AG04450 (cell line): ENCODE measurements around the gene MAPK14. TPM values are rescaled to one million over a fixed set of nuclear protein-coding genes. Genes with fewer than 3 reads are reported as not detected.

Experiments
- CTCF ChIA-PET: fragments of 300-600, 350-600 bp; formaldehyde crosslinking; extraction: SDS; loops from one replicate; lab custom pipeline; 2022; ENCODE audit warnings: antibody characterized with exemption, inconsistent platforms; lab: Charles Lee
- POLR2A ChIA-PET: fragments of 350-600 bp; formaldehyde crosslinking; extraction: SDS; loops from one replicate; lab custom pipeline; 2021; ENCODE audit warnings: antibody characterized with exemption, inconsistent platforms; lab: Yijun Ruan, JAX
- DNase-seq: peaks from one replicate; pipeline ENCODE4 v3.0.0-alpha.2; 2011; ENCODE audit warnings: low read depth, low spot score
- H3K27ac ChIP-seq: one replicate; pipeline ENCODE4 v1.5.1; 2012; ENCODE audit warnings: low read depth, low read length, control low read depth
- H3K27me3 ChIP-seq: one replicate; pipeline ENCODE4 v1.6.0; 2012; ENCODE audit warnings: low read length; ENCODE audit not compliant: control insufficient read depth, insufficient read depth
- H3K4me3 ChIP-seq: 2 replicates; pipeline ENCODE4 v1.5.1; 2011; ENCODE audit warnings: mild to moderate bottlenecking, low read depth, low read length, control low read depth
- H3K9me3 ChIP-seq: 2 replicates; pipeline ENCODE4 v1.5.1; 2012; ENCODE audit warnings: low read length; ENCODE audit not compliant: control insufficient read depth, insufficient read depth
- polyA plus RNA-seq: library from polyadenylated mRNA; depleted of rRNA; stranded (reverse); fragments of >200 nt; gene quantifications from 2 replicates; pipeline ENCODE4 v1.2.3, GENCODE V29; 2011
- TF ChIP-seq, protein P1 (sequence below): IDR thresholded peaks from 2 replicates; pipeline ENCODE4 v1.5.1; 2011; ENCODE audit warnings: low read depth, low read length, control low read depth, inconsistent platforms

MAPK14 gene
- polyA plus RNA-seq, 1 experiment = 55.7 TPM

- Histone ChIP-seq H3K27me3 (no peaks in the 10 kb centered on the region), H3K9me3 (no peaks in the 10 kb centered on the region), H3K27ac (no peak overlapping the region), H3K4me3 (no peak overlapping the region)
- DNase-seq = no peak
- TF ChIP-seq, protein P1, sequence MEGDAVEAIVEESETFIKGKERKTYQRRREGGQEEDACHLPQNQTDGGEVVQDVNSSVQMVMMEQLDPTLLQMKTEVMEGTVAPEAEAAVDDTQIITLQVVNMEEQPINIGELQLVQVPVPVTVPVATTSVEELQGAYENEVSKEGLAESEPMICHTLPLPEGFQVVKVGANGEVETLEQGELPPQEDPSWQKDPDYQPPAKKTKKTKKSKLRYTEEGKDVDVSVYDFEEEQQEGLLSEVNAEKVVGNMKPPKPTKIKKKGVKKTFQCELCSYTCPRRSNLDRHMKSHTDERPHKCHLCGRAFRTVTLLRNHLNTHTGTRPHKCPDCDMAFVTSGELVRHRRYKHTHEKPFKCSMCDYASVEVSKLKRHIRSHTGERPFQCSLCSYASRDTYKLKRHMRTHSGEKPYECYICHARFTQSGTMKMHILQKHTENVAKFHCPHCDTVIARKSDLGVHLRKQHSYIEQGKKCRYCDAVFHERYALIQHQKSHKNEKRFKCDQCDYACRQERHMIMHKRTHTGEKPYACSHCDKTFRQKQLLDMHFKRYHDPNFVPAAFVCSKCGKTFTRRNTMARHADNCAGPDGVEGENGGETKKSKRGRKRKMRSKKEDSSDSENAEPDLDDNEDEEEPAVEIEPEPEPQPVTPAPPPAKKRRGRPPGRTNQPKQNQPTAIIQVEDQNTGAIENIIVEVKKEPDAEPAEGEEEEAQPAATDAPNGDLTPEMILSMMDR = no peak
- ChIA-PET POLR2A (no interaction called here), CTCF (interaction anchor here (1.0 to 2.3 kb wide), 3 partner anchors 11 to 15 kb away, joined by 3 to 22 read pairs (median 8); no protein-coding TSS in a partner anchor)
Observed at GRCh38 chr6:36110863-36111262, 83.3 kb downstream of the MAPK14 start.

DNA sequence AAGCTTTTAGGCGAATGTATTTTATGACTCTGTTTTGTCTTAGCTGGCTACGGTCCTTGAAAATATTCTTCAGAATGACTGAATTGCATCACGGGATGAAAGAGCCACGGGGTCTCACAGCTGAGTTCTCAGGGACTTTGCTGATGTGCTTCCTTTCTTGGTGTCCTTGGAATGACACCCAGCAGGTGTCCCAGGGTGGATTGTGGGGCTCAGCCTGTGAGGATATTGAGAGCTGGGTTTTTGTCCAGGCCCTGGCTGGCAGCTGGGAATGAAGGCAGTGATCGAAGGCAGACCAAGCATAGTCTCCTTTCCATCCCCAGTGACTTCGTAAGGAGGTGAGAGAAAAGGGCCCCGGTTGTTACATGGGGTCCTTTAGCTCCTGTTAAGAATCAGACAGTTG lies 83.9 kb downstream of the MAPK14 start:
- CTCF ChIA-PET = interaction anchor here (0.6 to 2.3 kb wide), 3 partner anchors 11 to 179 kb away, joined by 3 to 22 read pairs (median 8); no protein-coding TSS in a partner anchor
- Histone ChIP-seq H3K9me3 (no peaks in the 10 kb centered on the region), H3K4me3 (no peak overlapping the region), H3K27me3 (no peaks in the 10 kb centered on the region), H3K27ac (peak overlapping the region; percentile 3)
- POLR2A ChIA-PET = no interaction called here
- TF ChIP-seq, protein P1 = no peak
- DNase-seq = no peak

GRCh38 chr6:36113049-36113448 lies 85.4 kb downstream of the MAPK14 start:
- TF ChIP-seq, protein P1 = no peak
- DNase-seq = no peak
- Histone ChIP-seq H3K4me3 (no peak overlapping the region), H3K27ac (no peak overlapping the region), H3K27me3 (no peaks in the 10 kb centered on the region), H3K9me3 (no peaks in the 10 kb centered on the region)
- POLR2A ChIA-PET = no interaction called here
- CTCF ChIA-PET = interaction anchor here (2.3 kb wide), 1 partner anchor 17 kb away, joined by 22 read pairs; no protein-coding TSS in a partner anchor

DNA sequence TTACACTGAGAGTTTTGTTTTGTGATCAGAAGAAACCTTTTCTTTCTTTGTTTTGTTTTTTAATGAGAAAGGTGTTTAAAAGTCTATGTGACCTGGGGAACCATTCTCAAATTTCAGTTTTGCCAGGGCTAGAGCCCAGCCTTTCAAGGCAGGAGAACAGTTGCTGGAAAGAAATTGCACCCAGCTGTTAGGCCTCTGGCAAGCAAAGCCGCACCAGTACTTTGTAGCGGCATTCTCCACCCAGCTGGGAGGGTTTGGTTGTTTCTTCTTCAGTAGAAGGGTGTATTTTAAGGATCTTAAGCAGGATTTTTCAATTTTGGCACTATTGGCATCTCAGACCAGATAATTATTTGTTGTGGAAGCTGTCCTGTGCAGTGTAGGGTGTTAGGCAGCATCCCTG lies 86.1 kb downstream of the MAPK14 start:
- peak overlapping the region; percentile 35 for H3K27ac ChIP-seq

DNA sequence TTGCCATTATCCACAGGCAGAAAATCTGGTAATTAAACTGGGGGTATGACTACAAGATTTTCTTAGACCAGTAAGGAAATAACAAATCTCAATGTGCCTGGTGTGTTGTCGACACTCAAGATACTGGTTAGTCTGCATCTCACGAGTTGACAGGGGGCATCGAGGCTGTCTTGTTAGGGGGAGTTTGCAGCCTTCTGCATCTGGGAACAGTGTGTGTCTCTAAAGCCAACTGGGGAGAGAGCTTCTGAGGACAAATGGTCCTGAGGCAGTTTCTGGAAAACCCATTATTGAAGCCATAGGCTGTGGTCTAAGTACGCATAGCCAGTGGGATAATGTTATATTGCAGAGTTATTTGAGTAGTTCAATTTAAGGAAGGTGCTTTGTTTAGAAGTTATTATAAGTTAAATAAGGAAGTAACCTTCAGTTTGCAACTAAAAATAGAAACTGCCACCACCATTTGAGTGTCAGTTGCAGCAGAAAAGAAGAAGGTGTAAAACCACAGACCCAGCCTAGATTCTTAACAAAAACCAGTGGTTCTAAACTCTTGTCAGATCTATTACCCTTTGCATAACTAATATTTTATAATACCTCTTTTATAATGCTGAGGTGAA lies 87.3 kb downstream of the MAPK14 start:
- ChIA-PET POLR2A (no interaction called here), CTCF (interaction anchor here (1.0 kb wide), 1 partner anchor 9 kb away, joined by 6 read pairs; no protein-coding TSS in a partner anchor)
- H3K9me3 ChIP-seq = no peaks in the 10 kb centered on the region
- TF ChIP-seq, protein P1 = no peak
- no peak for DNase-seq
- H3K27ac ChIP-seq = no peak overlapping the region
- H3K27me3 ChIP-seq = no peaks in the 10 kb centered on the region
- no peak overlapping the region for H3K4me3 ChIP-seq

More for the DNA sequence above, 86.1 kb downstream of the MAPK14 start:
- POLR2A ChIA-PET = no interaction called here
- no peak for DNase-seq
- no peaks in the 10 kb centered on the region for H3K27me3 ChIP-seq
- H3K9me3 ChIP-seq = no peaks in the 10 kb centered on the region
- CTCF ChIA-PET = no interaction called here
- TF ChIP-seq, protein P1 = no peak
- H3K4me3 ChIP-seq = no peak overlapping the region
